Measurements from ENCODE around the gene HOXA11. TPM values are rescaled to one million over a fixed set of nuclear protein-coding genes. Genes with fewer than 3 reads are reported as not detected.

HOXA11 gene
- total RNA-seq, 2 experiments from 2014 or later, result not detected

- DNase-seq, result peak; percentile 64
- no peak overlapping the region for H3K27ac Mint-ChIP-seq
- H3K9me3 Mint-ChIP-seq, result no peaks in the 10 kb centered on the region
- peaks cover 39% of the 10 kb centered on the region for H3K4me1 Mint-ChIP-seq (ENCODE audit: low read depth)
- no peak overlapping the region for H3K4me3 Mint-ChIP-seq
- CTCF ChIA-PET, result interaction anchor here (0.7 to 1.3 kb wide), 4 partner anchors 9 to 18 kb away, joined by 3 to 5 read pairs (median 4); no protein-coding TSS in a partner anchor
- no peaks in the 10 kb centered on the region for H3K36me3 Mint-ChIP-seq (ENCODE audit: low read depth)
- peaks cover 77% of the 10 kb centered on the region for H3K27me3 Mint-ChIP-seq (ENCODE audit: low read depth)
- intact Hi-C loops (cut with micrococcal nuclease), result loop anchor here (1.0 to 5.0 kb wide), 3 partner anchors 17 to 34 kb away; partner anchors contain the start of genes HOXA11 and HOXA13
Measured at GRCh38 chr7:27168265-27168947, 16.6 kb downstream of the HOXA11 start.

GRCh38 chr7:27167916-27168264 is 17.1 kb downstream of the HOXA11 start:
- Mint-ChIP-seq H3K4me3 (no peak overlapping the region), H3K9me3 (no peaks in the 10 kb centered on the region), H3K27me3 (ENCODE audit: low read depth) (peaks cover 83% of the 10 kb centered on the region), H3K27ac (no peak overlapping the region), H3K4me1 (ENCODE audit: low read depth) (peaks cover 39% of the 10 kb centered on the region), H3K36me3 (ENCODE audit: low read depth) (no peaks in the 10 kb centered on the region)
- CTCF ChIA-PET, result interaction anchor here (0.7 to 1.3 kb wide), 4 partner anchors 8 to 18 kb away, joined by 3 to 5 read pairs (median 4); no protein-coding TSS in a partner anchor
- intact Hi-C loops (cut with micrococcal nuclease), result loop anchor here (1.0 to 5.0 kb wide), 3 partner anchors 17 to 34 kb away; partner anchors contain the start of genes HOXA11 and HOXA13
- no peak for DNase-seq

- peak overlapping the region; percentile 6 for H3K27ac Mint-ChIP-seq
- H3K4me3 Mint-ChIP-seq, result no peak overlapping the region
- no peaks in the 10 kb centered on the region for H3K36me3 Mint-ChIP-seq (ENCODE audit: low read depth)
- no peak for DNase-seq
- H3K9me3 Mint-ChIP-seq, result no peaks in the 10 kb centered on the region
- H3K27me3 Mint-ChIP-seq (ENCODE audit: low read depth), result peaks cover 79% of the 10 kb centered on the region
- intact Hi-C loops (cut with micrococcal nuclease), result loop anchor here (1.0 to 5.0 kb wide), 2 partner anchors 11 to 35 kb away; partner anchors contain the start of genes HOXA13 and HOXA7
- peaks cover 32% of the 10 kb centered on the region for H3K4me1 Mint-ChIP-seq (ENCODE audit: low read depth)
- CTCF ChIA-PET, result interaction anchor here (0.6 to 1.3 kb wide), 3 partner anchors 8 to 317 kb away, joined by 3 to 5 read pairs (median 4); no protein-coding TSS in a partner anchor
Measured at GRCh38 chr7:27166531-27167505, 18.2 kb downstream of the HOXA11 start.

GRCh38 chr7:27165996-27166530 is 19.0 kb downstream of the HOXA11 start:
- DNase-seq, result no peak
- CTCF ChIA-PET, result interaction anchor here (0.6 to 1.0 kb wide), 2 partner anchors 14 to 316 kb away, joined by 3 to 4 read pairs; no protein-coding TSS in a partner anchor
- intact Hi-C loops (cut with micrococcal nuclease), result loop anchor here (1.0 to 5.0 kb wide), 2 partner anchors 10 to 36 kb away; partner anchors contain the start of genes HOXA13 and HOXA7
- Mint-ChIP-seq H3K27me3 (ENCODE audit: low read depth) (peaks cover 75% of the 10 kb centered on the region), H3K4me3 (no peak overlapping the region), H3K4me1 (ENCODE audit: low read depth) (peaks cover 28% of the 10 kb centered on the region), H3K36me3 (ENCODE audit: low read depth) (no peaks in the 10 kb centered on the region), H3K27ac (no peak overlapping the region), H3K9me3 (no peaks in the 10 kb centered on the region)

GRCh38 chr7:27165089-27165995 is 19.7 kb downstream of the HOXA11 start, which contains the start of gene HOXA9:
Gene HOXA9 (minus strand): TSS chr7:27165537. CDS start chr7:27165457, 80 bp downstream.
- Mint-ChIP-seq H3K27ac (peak within 1 kb of the TSS; percentile 41), H3K4me3 (peak within 1 kb of the TSS; percentile 21), H3K9me3 (no peaks in the 10 kb centered on the region), H3K27me3 (ENCODE audit: low read depth) (peaks cover 72% of the 10 kb centered on the region), H3K4me1 (ENCODE audit: low read depth) (peaks cover 30% of the 10 kb centered on the region), H3K36me3 (ENCODE audit: low read depth) (no peaks in the 10 kb centered on the region)
- DNase-seq, result no peak
- intact Hi-C loops (cut with micrococcal nuclease), result loop anchor here (5.0 kb wide), 1 partner anchor 37 kb away; the partner anchor contains the start of gene HOXA13
- CTCF ChIA-PET, result interaction anchor here (0.6 kb wide), 1 partner anchor 315 kb away, joined by 4 read pairs; no protein-coding TSS in a partner anchor

- no peaks in the 10 kb centered on the region for H3K36me3 Mint-ChIP-seq (ENCODE audit: low read depth)
- intact Hi-C loops (cut with micrococcal nuclease), result loop anchor here (5.0 kb wide), 2 partner anchors 38 to 497 kb away; partner anchors contain the start of gene HOXA13
- peaks cover 76% of the 10 kb centered on the region for H3K27me3 Mint-ChIP-seq (ENCODE audit: low read depth)
- no peak overlapping the region for H3K27ac Mint-ChIP-seq
- CTCF ChIA-PET, result no interaction called here
- DNase-seq, result no peak
- H3K9me3 Mint-ChIP-seq, result no peaks in the 10 kb centered on the region
- H3K4me3 Mint-ChIP-seq, result no peak overlapping the region
- peaks cover 37% of the 10 kb centered on the region for H3K4me1 Mint-ChIP-seq (ENCODE audit: low read depth)
Measured at GRCh38 chr7:27164367-27165088, 20.5 kb downstream of the HOXA11 start.

GRCh38 chr7:27164045-27164366 is 21.0 kb downstream of the HOXA11 start:
- Mint-ChIP-seq H3K27me3 (ENCODE audit: low read depth) (peaks cover 80% of the 10 kb centered on the region), H3K9me3 (no peaks in the 10 kb centered on the region), H3K36me3 (ENCODE audit: low read depth) (no peaks in the 10 kb centered on the region), H3K4me1 (ENCODE audit: low read depth) (peaks cover 36% of the 10 kb centered on the region), H3K27ac (no peak overlapping the region), H3K4me3 (no peak overlapping the region)
- intact Hi-C loops (cut with micrococcal nuclease), result loop anchor here (5.0 kb wide), 1 partner anchor 497 kb away; no protein-coding TSS in a partner anchor
- CTCF ChIA-PET, result no interaction called here
- no peak for DNase-seq

GRCh38 chr7:27163288-27164044 is 21.6 kb downstream of the HOXA11 start:
- H3K4me3 Mint-ChIP-seq, result no peak overlapping the region
- H3K27ac Mint-ChIP-seq, result no peak overlapping the region
- peaks cover 35% of the 10 kb centered on the region for H3K4me1 Mint-ChIP-seq (ENCODE audit: low read depth)
- H3K9me3 Mint-ChIP-seq, result no peaks in the 10 kb centered on the region
- no peak for DNase-seq
- peaks cover 79% of the 10 kb centered on the region for H3K27me3 Mint-ChIP-seq (ENCODE audit: low read depth)
- intact Hi-C loops (cut with micrococcal nuclease), result loop anchor here (5.0 kb wide), 1 partner anchor 496 kb away; no protein-coding TSS in a partner anchor
- CTCF ChIA-PET, result interaction anchor here (1.6 to 2.3 kb wide), 4 partner anchors 9 to 496 kb away, joined by 4 to 12 read pairs (median 8); no protein-coding TSS in a partner anchor
- no peaks in the 10 kb centered on the region for H3K36me3 Mint-ChIP-seq (ENCODE audit: low read depth)

- no peak overlapping the region for H3K4me3 Mint-ChIP-seq
- H3K4me1 Mint-ChIP-seq (ENCODE audit: low read depth), result peaks cover 39% of the 10 kb centered on the region
- CTCF ChIA-PET, result interaction anchor here (0.6 to 2.6 kb wide), 9 partner anchors 10 to 793 kb away, joined by 3 to 19 read pairs (median 4); no protein-coding TSS in a partner anchor
- H3K36me3 Mint-ChIP-seq (ENCODE audit: low read depth), result no peaks in the 10 kb centered on the region
- intact Hi-C loops (cut with micrococcal nuclease), result loop anchor here (5.0 kb wide), 1 partner anchor 495 kb away; no protein-coding TSS in a partner anchor
- DNase-seq, result no peak
- H3K27me3 Mint-ChIP-seq (ENCODE audit: low read depth), result peaks cover 79% of the 10 kb centered on the region
- H3K9me3 Mint-ChIP-seq, result no peaks in the 10 kb centered on the region
- H3K27ac Mint-ChIP-seq, result no peak overlapping the region
Measured at GRCh38 chr7:27162561-27163287, 22.3 kb downstream of the HOXA11 start.

Measured in activated naive CD4-positive, alpha-beta T cell treated with anti-CD3 and anti-CD28 coated beads for 36 hours (primary cell).